ENCODE results near the gene GGT1. TPM values are rescaled to one million over a fixed set of nuclear protein-coding genes. Genes with fewer than 3 reads are reported as not detected.
A peak's percentile ranks its signal among the peaks of the same experiment; 100 is the strongest.
"Not testable (repeated sequence)": the region's sequence is repeated elsewhere in the genome, so short reads cannot be mapped to it uniquely, and the experiment has no call there.

Gene GGT1
- total RNA-seq, 2 experiments from 2014 or later, result 19.7 to 20.1 TPM

DNA sequence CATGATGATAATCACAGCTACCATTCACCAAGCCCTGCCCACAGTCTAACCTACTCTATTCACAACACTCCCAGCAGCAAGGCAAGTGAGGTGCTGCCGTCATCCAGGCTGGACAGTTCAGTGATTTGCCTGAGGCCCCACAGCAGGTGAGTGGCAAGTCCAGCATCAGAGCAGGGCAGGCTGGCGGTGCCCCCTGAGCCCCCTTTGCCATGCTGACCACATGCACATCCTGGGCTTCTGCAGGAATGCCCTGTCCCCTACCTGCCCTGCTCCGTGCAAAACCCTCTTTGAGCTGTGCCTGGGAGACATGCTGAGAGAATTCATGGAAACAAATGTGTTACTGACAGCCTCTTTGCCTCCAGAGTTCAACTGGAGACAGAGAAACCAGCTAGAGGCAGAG is 6.9 kb downstream of the GGT1 start:
- H3K4me1 Mint-ChIP-seq (ENCODE audit: low read depth); intact Hi-C loops (cut with DNase I, micrococcal nuclease); H3K27me3 Mint-ChIP-seq; H3K36me3 Mint-ChIP-seq (ENCODE audit: low read depth); POLR2A ChIA-PET; H3K27ac ChIP-seq (ENCODE audit: low read depth in 1 of 2, low read length in 2 of 2); H3K27ac Mint-ChIP-seq; H3K4me3 Mint-ChIP-seq; CTCF ChIA-PET; H3K27me3 ChIP-seq (ENCODE audit: control insufficient read depth in 1 of 2, insufficient read depth in 2 of 2, low read length in 2 of 2); H3K4me3 ChIP-seq (ENCODE audit: low read length); H3K9me3 Mint-ChIP-seq; H3K36me3 ChIP-seq (ENCODE audit: insufficient read depth, low read length); DNase-seq; H3K9me3 ChIP-seq (ENCODE audit: control insufficient read depth in 1 of 2, insufficient read depth in 1 of 2, low read length in 2 of 2); ATAC-seq (ENCODE audit: poor library complexity): not testable (repeated sequence)
- peaks cover 16% of the 10 kb centered on the region for H3K4me1 ChIP-seq (ENCODE audit: insufficient read depth, low read length)

DNA sequence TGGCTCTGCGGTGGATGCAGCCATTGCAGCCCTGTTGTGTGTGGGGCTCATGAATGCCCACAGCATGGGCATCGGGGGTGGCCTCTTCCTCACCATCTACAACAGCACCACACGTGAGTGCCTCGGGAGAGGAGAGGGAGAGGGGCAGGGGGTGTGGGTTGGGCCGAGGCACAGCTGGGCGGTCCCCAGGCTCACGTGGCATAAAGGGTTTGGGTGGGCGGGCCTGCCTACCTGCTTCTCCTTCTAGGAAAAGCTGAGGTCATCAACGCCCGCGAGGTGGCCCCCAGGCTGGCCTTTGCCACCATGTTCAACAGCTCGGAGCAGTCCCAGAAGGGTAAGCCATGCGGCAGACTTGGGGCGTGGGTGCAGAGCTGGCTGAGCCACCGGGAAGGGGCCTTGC is 11.8 kb downstream of the GGT1 start:
- intact Hi-C loops (cut with DNase I, micrococcal nuclease); H3K4me3 Mint-ChIP-seq; CTCF ChIA-PET: not testable (repeated sequence)

DNA sequence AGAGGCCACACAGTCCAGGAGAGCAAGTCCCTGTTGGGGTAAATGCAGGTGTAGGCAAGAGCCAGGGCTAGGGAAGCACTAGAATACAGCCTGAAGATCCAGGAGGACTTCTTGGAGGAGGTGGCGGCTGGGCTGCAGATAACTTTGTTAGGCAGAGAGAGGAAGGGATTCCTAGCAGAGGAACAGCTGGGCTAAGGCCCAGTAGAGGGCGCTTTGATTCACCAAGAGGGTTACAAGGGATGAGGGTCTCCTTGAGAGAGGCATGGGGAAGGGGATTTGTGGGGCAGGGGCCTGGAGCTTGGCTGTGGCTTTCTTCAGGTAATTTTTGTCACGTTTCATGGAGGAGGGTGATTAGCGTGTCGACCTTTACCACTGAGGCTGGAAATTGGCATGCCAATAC is 18.3 kb downstream of the GGT1 start:
- H3K4me3 Mint-ChIP-seq; H3K4me1 ChIP-seq (ENCODE audit: insufficient read depth, low read length); intact Hi-C loops (cut with DNase I, micrococcal nuclease); H3K36me3 Mint-ChIP-seq (ENCODE audit: low read depth); H3K27me3 Mint-ChIP-seq; H3K27ac Mint-ChIP-seq; H3K4me3 ChIP-seq (ENCODE audit: low read length); H3K27ac ChIP-seq (ENCODE audit: low read depth in 1 of 2, low read length in 2 of 2); H3K36me3 ChIP-seq (ENCODE audit: insufficient read depth, low read length); H3K27me3 ChIP-seq (ENCODE audit: control insufficient read depth in 1 of 2, insufficient read depth in 2 of 2, low read length in 2 of 2); DNase-seq; H3K9me3 ChIP-seq (ENCODE audit: control insufficient read depth in 1 of 2, insufficient read depth in 1 of 2, low read length in 2 of 2); POLR2A ChIA-PET; H3K4me1 Mint-ChIP-seq (ENCODE audit: low read depth); H3K9me3 Mint-ChIP-seq; ATAC-seq (ENCODE audit: poor library complexity); CTCF ChIA-PET: not testable (repeated sequence)

More for the DNA sequence above, 11.8 kb downstream of the GGT1 start:
- H3K4me3 ChIP-seq (ENCODE audit: low read length); H3K27me3 ChIP-seq (ENCODE audit: control insufficient read depth in 1 of 2, insufficient read depth in 2 of 2, low read length in 2 of 2); H3K9me3 Mint-ChIP-seq; H3K36me3 Mint-ChIP-seq (ENCODE audit: low read depth); H3K4me1 Mint-ChIP-seq (ENCODE audit: low read depth); H3K27me3 Mint-ChIP-seq; H3K9me3 ChIP-seq (ENCODE audit: control insufficient read depth in 1 of 2, insufficient read depth in 1 of 2, low read length in 2 of 2); H3K36me3 ChIP-seq (ENCODE audit: insufficient read depth, low read length); ATAC-seq (ENCODE audit: poor library complexity); POLR2A ChIA-PET; H3K27ac ChIP-seq (ENCODE audit: low read depth in 1 of 2, low read length in 2 of 2); H3K27ac Mint-ChIP-seq; H3K4me1 ChIP-seq (ENCODE audit: insufficient read depth, low read length): not testable (repeated sequence)
- DNase-seq, result peak in 1 of 14 experiments; percentile 6

DNA sequence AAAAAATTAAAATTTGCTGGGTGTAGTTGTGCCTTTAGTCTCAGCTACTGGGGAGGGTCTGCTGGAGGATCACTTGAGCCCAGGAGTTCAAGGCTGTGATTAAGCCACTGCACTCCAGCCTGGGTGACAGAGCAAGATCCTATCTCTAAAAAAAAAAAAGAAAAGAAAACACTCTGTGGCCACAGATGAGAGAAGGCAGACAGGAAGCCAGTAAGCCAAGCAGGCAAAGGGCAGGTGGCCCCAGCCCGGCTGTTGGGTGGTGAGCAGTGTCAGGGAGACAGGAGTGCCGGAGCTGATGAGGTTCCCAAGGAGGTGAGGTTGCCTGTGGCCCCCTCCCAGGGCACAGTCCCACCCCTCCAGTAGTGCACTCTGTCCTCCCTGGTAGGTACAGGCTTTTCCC is 19.6 kb downstream of the GGT1 start:
- H3K36me3 ChIP-seq (ENCODE audit: insufficient read depth, low read length); H3K9me3 ChIP-seq (ENCODE audit: control insufficient read depth in 1 of 2, insufficient read depth in 1 of 2, low read length in 2 of 2); POLR2A ChIA-PET; H3K27me3 ChIP-seq (ENCODE audit: control insufficient read depth in 1 of 2, insufficient read depth in 2 of 2, low read length in 2 of 2); H3K36me3 Mint-ChIP-seq (ENCODE audit: low read depth); CTCF ChIA-PET; ATAC-seq (ENCODE audit: poor library complexity); H3K4me3 Mint-ChIP-seq; H3K27me3 Mint-ChIP-seq; H3K4me1 ChIP-seq (ENCODE audit: insufficient read depth, low read length); H3K9me3 Mint-ChIP-seq; H3K4me1 Mint-ChIP-seq (ENCODE audit: low read depth); H3K4me3 ChIP-seq (ENCODE audit: low read length); intact Hi-C loops (cut with DNase I, micrococcal nuclease); H3K27ac Mint-ChIP-seq; H3K27ac ChIP-seq (ENCODE audit: low read depth in 1 of 2, low read length in 2 of 2): not testable (repeated sequence)
- peak in 4 of 14 experiments; percentile 14 to 39 (median 24) for DNase-seq

DNA sequence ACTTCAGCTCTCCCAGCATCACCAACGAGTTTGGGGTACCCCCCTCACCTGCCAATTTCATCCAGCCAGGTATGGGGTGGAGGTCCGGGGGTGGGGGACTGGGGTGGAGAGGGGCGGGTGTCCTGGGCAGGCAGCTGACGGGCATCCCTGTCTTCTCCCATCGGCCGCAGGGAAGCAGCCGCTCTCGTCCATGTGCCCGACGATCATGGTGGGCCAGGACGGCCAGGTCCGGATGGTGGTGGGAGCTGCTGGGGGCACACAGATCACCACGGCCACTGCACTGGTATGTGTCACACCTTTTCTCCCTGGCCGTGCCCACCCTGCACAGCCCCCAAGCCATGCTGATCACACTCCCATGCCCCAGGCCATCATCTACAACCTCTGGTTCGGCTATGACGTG is 24.9 kb downstream of the GGT1 start:
- H3K4me3 ChIP-seq (ENCODE audit: low read length); H3K4me1 Mint-ChIP-seq (ENCODE audit: low read depth); H3K36me3 Mint-ChIP-seq (ENCODE audit: low read depth); H3K27ac Mint-ChIP-seq; CTCF ChIA-PET; ATAC-seq (ENCODE audit: poor library complexity); intact Hi-C loops (cut with DNase I, micrococcal nuclease); H3K4me3 Mint-ChIP-seq; H3K27me3 Mint-ChIP-seq; H3K27me3 ChIP-seq (ENCODE audit: control insufficient read depth in 1 of 2, insufficient read depth in 2 of 2, low read length in 2 of 2); H3K9me3 ChIP-seq (ENCODE audit: control insufficient read depth in 1 of 2, insufficient read depth in 1 of 2, low read length in 2 of 2); H3K36me3 ChIP-seq (ENCODE audit: insufficient read depth, low read length); H3K9me3 Mint-ChIP-seq; H3K4me1 ChIP-seq (ENCODE audit: insufficient read depth, low read length); POLR2A ChIA-PET; H3K27ac ChIP-seq (ENCODE audit: low read depth in 1 of 2, low read length in 2 of 2); DNase-seq: not testable (repeated sequence)
